Astrocyte (in vitro differentiated cells and primary cell): Measurements from ENCODE around the gene PLAAT2. TPM values are rescaled to one million over a fixed set of nuclear protein-coding genes. Genes with fewer than 3 reads are reported as not detected.

Experiments
- DNase-seq: peaks from one replicate; pipeline ENCODE4 v3.0.0-alpha.2; 2010; ENCODE audit warnings: low read depth
- FAIRE-seq: peaks from 2 replicates; lab custom pipeline; 2011; peaks lifted over from hg19 to GRCh38; lab: Jason Lieb, UNC
- H2AFZ ChIP-seq: 2 replicates; pipeline ENCODE4 v1.6.0; 2012; ENCODE audit warnings: low read depth, low read length, inconsistent platforms
- H3K27ac ChIP-seq: 2 replicates; pipeline ENCODE4 v1.5.1; 2011; ENCODE audit warnings: low read depth, low read length, inconsistent platforms
- H3K27me3 ChIP-seq: 2 replicates; pipeline ENCODE4 v1.6.0; 2011; ENCODE audit warnings: low read length, inconsistent platforms; ENCODE audit not compliant: insufficient read depth
- H3K36me3 ChIP-seq: 2 replicates; pipeline ENCODE4 v1.5.1; 2011; ENCODE audit warnings: low read length, inconsistent platforms; ENCODE audit not compliant: insufficient read depth
- H3K4me1 ChIP-seq: 2 replicates; pipeline ENCODE4 v1.5.1; 2011; ENCODE audit warnings: low read length, inconsistent platforms; ENCODE audit not compliant: insufficient read depth
- H3K4me2 ChIP-seq: 2 replicates; pipeline ENCODE4 v1.6.0; 2012; ENCODE audit warnings: low read length, inconsistent platforms
- H3K4me3 ChIP-seq: 2 replicates; pipeline ENCODE4 v1.5.1; 2011; ENCODE audit warnings: low read depth, mild to moderate bottlenecking, low read length, inconsistent platforms; ENCODE audit not compliant: insufficient read depth
- H3K79me2 ChIP-seq: 2 replicates; pipeline ENCODE4 v1.6.0; 2012; ENCODE audit warnings: mild to moderate bottlenecking, low read length, inconsistent platforms; ENCODE audit not compliant: insufficient read depth
- H3K9ac ChIP-seq: 2 replicates; pipeline ENCODE4 v1.6.0; 2012; ENCODE audit warnings: mild to moderate bottlenecking, low read length, inconsistent platforms
- H3K9me3 ChIP-seq: 2 replicates; pipeline ENCODE4 v1.5.1; 2012; ENCODE audit warnings: low read depth, mild to moderate bottlenecking, low read length, inconsistent platforms; ENCODE audit not compliant: insufficient read depth
- H4K20me1 ChIP-seq: 2 replicates; pipeline ENCODE4 v1.6.0; 2012; ENCODE audit warnings: low read length, inconsistent platforms; ENCODE audit not compliant: insufficient read depth
- H3K27ac Mint-ChIP-seq: one replicate; pipeline ENCODE4 v1.8.0; 2021; ENCODE audit warnings: mild to moderate bottlenecking, mixed read lengths; ENCODE audit not compliant: unreplicated experiment
- H3K27me3 Mint-ChIP-seq: one replicate; pipeline ENCODE4 v1.8.0; 2021; ENCODE audit warnings: low read depth, mixed read lengths; ENCODE audit not compliant: unreplicated experiment
- H3K36me3 Mint-ChIP-seq: one replicate; pipeline ENCODE4 v1.8.0; 2021; ENCODE audit warnings: low read depth, mixed read lengths; ENCODE audit not compliant: unreplicated experiment
- H3K4me1 Mint-ChIP-seq: one replicate; pipeline ENCODE4 v1.8.0; 2021; ENCODE audit warnings: low read depth, mixed read lengths; ENCODE audit not compliant: unreplicated experiment
- H3K4me3 Mint-ChIP-seq: one replicate; pipeline ENCODE4 v1.8.0; 2021; ENCODE audit warnings: mild to moderate bottlenecking, moderate library complexity, mixed read lengths; ENCODE audit not compliant: unreplicated experiment
- H3K9me3 Mint-ChIP-seq: one replicate; pipeline ENCODE4 v1.8.0; 2021; ENCODE audit warnings: mild to moderate bottlenecking, mixed read lengths; ENCODE audit not compliant: unreplicated experiment
- CTCF ChIP-seq: IDR thresholded peaks from 2 replicates; pipeline ENCODE4 v1.5.1; 2011; ENCODE audit warnings: low read depth, mild to moderate bottlenecking, inconsistent platforms, low read length, moderate library complexity; ENCODE audit not compliant: insufficient read depth
- EZH2 ChIP-seq: IDR thresholded peaks from 2 replicates; pipeline ENCODE4 v1.6.1; 2012; ENCODE audit warnings: mild to moderate bottlenecking, low read length, inconsistent platforms; ENCODE audit not compliant: insufficient read depth
- total RNA-seq: library from RNA; stranded (reverse); gene quantifications from 2 replicates; pipeline ENCODE4 v1.2.1, GENCODE V29; 2021

The PLAAT2 gene
- total RNA-seq, 1 donor from 2014 or later: 0.52 TPM

DNA sequence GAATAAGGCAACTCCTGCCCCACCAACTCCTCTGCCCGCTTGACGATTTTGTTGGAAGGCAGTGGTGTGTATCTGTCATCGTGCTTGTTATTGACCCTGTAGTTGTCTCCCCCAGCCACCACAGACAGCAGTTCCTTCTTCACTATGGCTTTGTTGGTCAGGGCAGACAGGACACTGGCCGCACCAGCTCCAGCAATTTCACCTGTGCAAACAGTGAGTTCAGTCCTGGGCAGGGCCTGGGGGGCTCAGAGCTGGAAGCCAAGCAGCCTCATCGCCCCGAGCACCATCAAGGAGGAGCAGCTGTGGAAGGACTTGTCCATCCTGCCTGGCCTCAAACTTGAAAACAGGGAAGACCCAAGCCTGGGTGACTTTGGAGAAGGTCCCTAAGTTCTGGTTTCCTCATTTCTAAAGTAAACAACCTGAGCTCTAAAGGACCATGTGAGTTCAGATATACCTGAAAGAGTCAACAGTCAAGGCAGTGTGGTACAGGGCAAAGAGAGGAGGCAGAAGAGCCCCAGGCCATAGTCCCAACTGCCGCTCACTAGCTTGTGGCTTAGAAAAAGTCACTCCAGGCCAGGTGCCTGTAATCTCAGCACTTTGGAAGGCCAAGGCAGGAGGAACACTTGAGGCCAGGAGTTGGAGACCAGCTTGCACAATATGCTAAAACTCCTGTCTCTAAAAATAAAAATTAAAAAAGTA, 4.6 kb downstream of the PLAAT2 start:
- Histone ChIP-seq H3K9me3 (no peaks in the 10 kb centered on the region), H3K27ac (no peak overlapping the region), H3K4me1 (no peaks in the 10 kb centered on the region), H3K4me3 (no peak overlapping the region), H3K9ac (no peak overlapping the region), H3K4me2 (no peak overlapping the region), H3K79me2 (no peaks in the 10 kb centered on the region), H4K20me1 (no peaks in the 10 kb centered on the region), H3K27me3 (peaks cover 3% of the 10 kb centered on the region), H2AFZ (no peak overlapping the region), H3K36me3 (no peaks in the 10 kb centered on the region)
- Mint-ChIP-seq H3K27me3 (peaks cover 15% of the 10 kb centered on the region), H3K4me1 (peaks cover 11% of the 10 kb centered on the region), H3K36me3 (no peaks in the 10 kb centered on the region), H3K9me3 (no peaks in the 10 kb centered on the region), H3K27ac (no peak overlapping the region), H3K4me3 (no peak overlapping the region)
- DNase-seq (no peak), FAIRE-seq (no peak)
- no peak for TF ChIP-seq EZH2
- TF ChIP-seq CTCF: no peak

DNA sequence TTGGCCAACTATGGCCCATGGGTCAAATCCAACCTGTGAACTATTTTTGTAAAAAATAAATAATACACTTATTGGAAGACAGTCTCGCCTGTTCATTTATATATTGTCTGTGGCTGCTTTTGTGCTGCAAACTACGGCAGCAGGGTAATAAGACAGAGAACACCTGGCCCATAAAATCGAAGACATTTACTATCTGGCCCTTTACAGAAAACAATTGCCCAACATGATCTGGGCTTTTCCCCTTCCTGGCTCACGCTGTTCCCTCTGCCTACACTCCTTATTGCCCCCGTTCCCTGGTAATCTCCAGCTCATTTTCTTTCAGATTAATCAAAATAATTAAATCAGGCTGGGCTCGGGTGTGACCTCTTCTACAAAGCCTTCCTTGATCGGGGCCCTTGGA, 5.6 kb downstream of the PLAAT2 start:
- TF ChIP-seq CTCF: no peak
- no peak for TF ChIP-seq EZH2
- peaks cover 3% of the 10 kb centered on the region for H3K27me3 ChIP-seq
- FAIRE-seq (no peak), DNase-seq (no peak)
- no peaks in the 10 kb centered on the region for H3K36me3 Mint-ChIP-seq
- no peaks in the 10 kb centered on the region for H3K36me3 ChIP-seq
- H3K9me3 Mint-ChIP-seq: no peaks in the 10 kb centered on the region
- no peak overlapping the region for H3K4me2 ChIP-seq
- H3K9me3 ChIP-seq: no peaks in the 10 kb centered on the region
- no peaks in the 10 kb centered on the region for H4K20me1 ChIP-seq
- no peak overlapping the region for H3K27ac Mint-ChIP-seq
- no peaks in the 10 kb centered on the region for H3K79me2 ChIP-seq
- peaks cover 15% of the 10 kb centered on the region for H3K27me3 Mint-ChIP-seq
- no peak overlapping the region for H2AFZ ChIP-seq
- no peaks in the 10 kb centered on the region for H3K4me1 ChIP-seq
- no peak overlapping the region for H3K9ac ChIP-seq
- H3K4me3 Mint-ChIP-seq: no peak overlapping the region
- peaks cover 12% of the 10 kb centered on the region for H3K4me1 Mint-ChIP-seq
- no peak overlapping the region for H3K27ac ChIP-seq
- H3K4me3 ChIP-seq: no peak overlapping the region

DNA sequence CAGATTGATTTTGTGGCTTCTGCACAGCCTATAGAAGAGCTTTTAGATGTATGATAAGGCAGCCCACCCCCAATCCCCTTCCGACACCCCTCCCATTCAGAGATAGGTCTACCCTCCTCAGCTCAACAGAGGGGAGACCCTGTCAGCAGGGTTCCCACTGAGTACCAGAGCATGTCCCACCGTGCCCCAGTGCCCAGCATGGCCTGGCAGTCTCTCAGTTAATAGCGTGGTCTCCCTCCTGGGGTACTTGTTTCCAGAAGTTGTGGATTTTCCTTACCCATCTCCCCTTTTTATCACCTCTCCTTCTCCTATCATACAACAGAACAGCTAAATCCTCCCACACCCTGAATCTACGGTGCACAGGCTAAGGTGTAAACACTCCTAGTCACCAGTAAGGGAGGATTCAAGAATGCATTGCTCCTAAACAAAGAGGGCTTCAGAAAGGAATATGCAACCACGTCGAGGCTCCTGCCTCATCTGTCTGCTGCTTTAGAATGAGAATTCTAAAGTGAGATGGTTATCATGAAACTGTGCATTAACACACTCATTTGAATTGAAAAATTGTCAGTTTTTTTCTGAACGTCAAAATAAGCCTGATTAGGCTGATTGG, 6.7 kb downstream of the PLAAT2 start:
- H3K9ac ChIP-seq: no peak overlapping the region

More for the DNA sequence above, 6.7 kb downstream of the PLAAT2 start:
- no peak overlapping the region for H3K27ac ChIP-seq
- no peak for FAIRE-seq
- peaks cover 12% of the 10 kb centered on the region for H3K4me1 Mint-ChIP-seq
- H3K27me3 Mint-ChIP-seq: peaks cover 12% of the 10 kb centered on the region
- no peaks in the 10 kb centered on the region for H3K36me3 Mint-ChIP-seq
- no peak overlapping the region for H3K27ac Mint-ChIP-seq
- TF ChIP-seq EZH2: no peak
- TF ChIP-seq CTCF: no peak
- no peaks in the 10 kb centered on the region for H4K20me1 ChIP-seq
- H3K36me3 ChIP-seq: no peaks in the 10 kb centered on the region
- no peaks in the 10 kb centered on the region for H3K4me1 ChIP-seq
- H2AFZ ChIP-seq: no peak overlapping the region
- no peak overlapping the region for H3K4me3 ChIP-seq
- H3K4me2 ChIP-seq: no peak overlapping the region
- no peaks in the 10 kb centered on the region for H3K79me2 ChIP-seq
- H3K9me3 ChIP-seq: no peaks in the 10 kb centered on the region
- no peaks in the 10 kb centered on the region for H3K9me3 Mint-ChIP-seq
- no peaks in the 10 kb centered on the region for H3K27me3 ChIP-seq
- no peak overlapping the region for H3K4me3 Mint-ChIP-seq
- no peak for DNase-seq
